Medulla oblongata (tissue), 1 donor: ENCODE data around the gene PRR12.

Experiments
- DNase-seq: peaks from one replicate; pipeline ENCODE4 v3.0.0-alpha.2; 2015; ENCODE audit errors: extremely low spot score

The PRR12 gene

DNA sequence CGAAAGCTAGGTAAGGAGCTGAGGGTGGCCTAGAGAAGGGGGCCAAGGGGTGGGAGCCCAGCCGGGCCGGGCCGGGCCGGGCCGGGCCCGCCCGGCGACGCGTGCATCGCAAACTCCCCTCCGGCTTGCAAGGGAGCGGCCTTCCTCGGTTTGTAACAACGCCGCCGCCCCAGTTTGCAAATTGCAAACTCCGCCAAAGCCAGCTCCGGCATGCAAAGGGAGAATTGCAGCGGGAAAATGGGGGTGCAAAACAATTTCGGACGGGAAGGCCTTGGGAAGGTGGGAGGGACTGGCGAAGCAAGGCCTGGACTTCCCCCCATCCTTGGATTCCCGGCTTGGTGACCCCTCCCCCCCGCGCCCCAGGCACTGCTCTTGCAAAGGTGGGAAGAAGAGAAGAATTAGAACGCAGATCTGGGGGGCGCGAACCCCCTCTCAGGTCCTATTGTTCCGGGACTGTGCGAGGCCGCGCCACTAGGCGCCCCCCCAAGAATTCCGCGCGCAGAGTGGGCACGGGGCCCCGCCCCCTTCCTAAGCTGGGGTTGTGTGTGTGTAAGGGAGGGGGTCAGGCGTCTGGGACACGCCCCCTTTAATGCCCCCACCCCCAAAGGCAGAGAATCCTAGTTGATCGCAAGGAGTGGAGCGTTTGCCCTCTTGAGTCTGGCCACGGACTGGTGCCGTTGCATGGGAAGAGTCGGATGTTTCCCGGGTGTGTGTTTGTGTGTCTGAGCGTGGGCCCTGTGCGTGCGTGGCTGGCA lies 926 bp downstream of the PRR12 start:
- DNase-seq: peak; percentile 40

DNA sequence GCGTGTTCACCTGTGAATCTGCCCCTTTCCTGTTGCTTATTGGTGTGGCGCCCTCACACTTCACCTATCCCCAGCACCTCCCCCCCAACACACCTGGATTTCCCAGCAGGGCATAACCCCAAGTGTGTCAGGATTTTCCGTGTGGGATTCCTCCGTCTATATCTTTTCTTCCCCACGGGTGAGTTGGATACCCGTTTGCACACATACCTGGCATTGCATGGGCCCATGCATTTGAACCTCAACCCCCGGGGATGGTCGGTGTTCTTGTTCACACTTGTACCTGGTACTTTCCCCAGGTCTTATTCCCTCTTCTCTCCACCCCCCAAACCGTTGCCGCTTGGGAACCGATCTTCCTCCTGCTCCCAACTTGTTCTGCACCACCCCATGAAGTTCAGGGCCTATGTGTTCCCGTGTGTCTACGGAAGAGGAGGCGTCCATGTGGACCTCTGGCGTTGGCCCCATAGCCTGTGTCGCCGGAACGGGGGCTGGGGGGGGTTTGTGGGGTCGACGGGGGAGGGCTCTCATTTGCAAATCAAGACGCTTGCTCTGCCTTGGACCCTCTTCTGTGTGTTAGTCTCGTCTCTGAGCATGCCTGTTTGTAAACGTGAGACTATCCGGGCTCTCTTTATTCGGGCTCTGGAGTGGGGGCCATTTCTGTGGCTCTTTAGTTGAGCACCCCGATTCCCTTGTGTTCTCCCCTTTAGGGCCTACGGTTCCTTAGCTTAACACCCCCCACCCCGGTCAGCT lies 1.7 kb downstream of the PRR12 start:
- no peak for DNase-seq

DNA sequence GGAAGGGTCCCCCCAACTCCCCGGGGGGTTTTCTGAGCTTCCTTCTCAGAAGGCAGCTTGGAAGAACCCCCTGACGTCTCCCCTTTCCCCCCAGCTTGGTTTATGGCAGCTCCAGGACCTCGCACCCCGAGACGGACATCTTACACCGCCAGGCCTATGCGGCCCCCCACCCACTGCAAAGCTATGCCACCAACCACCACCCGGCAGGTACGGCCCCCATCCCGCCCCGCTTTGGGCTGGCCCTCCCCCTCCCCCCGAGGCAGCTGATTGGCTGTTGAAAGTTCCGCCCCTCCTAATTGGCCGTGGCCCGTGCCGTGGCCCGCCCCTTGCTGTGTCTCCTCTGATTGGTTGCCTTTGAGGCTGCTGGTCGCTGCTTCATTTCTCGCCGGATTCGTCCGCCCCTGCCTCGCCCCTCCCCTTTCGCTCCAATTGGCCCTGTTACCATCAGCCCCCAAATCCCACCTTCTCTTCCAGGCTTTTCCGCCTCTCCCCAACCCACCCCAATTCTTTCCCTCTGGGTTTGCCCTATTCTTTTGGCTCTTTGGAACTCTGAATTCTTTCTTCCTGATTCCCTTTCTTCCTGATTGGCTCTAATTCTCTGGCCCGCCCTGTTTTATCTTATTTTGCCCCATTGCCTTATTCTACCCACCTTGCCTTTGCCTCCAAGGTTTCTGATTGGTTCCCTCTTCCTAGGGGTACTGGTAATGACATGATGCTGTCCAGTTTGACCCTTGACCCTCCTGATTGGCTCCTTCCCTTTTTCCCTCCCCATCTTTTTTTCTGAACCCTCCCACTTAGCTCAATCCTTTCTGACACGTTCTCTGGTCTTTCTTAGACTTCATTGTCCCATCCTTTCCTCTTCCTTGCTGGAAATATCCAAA lies 2.5 kb downstream of the PRR12 start:
- peak; percentile 95 for DNase-seq

DNA sequence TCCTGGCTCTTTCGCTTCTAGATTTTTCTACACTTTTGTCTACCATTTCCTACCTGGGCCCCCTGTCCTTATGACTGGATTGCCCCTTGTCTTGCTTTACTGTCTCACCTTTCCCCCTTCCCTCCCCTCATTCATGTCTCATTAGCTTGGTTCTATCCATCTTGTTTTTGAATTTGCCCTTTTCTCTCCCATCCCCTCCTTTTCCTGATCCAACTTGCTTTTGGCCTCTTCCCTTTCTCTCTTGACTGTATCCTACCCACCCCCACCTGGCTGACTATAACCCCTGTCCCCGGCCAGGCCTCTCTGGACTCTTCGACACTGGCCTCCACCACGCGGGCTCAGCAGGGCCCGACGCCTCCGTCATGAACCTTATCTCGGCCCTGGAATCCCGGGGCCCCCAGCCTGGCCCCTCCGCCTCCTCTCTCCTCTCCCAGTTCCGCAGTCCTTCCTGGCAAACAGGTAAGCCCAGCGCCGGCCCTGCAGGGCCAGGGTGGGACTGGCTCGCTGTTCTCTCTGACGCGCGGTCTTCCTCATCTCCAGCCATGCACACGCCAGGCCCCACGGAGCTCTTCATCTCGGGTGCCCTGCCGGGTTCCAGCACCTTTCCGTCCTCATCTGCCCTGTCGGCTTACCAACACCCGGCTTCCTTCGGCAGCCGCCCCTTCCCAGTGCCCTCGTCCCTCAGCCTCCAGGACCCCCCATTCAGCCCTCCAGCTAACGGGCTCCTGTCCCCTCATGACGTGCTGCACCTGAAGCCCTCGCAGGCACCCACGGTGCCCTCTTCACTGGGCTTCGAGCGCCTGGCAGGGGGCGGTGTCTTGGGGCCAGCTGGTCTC lies 3.4 kb downstream of the PRR12 start:
- no peak for DNase-seq

DNA sequence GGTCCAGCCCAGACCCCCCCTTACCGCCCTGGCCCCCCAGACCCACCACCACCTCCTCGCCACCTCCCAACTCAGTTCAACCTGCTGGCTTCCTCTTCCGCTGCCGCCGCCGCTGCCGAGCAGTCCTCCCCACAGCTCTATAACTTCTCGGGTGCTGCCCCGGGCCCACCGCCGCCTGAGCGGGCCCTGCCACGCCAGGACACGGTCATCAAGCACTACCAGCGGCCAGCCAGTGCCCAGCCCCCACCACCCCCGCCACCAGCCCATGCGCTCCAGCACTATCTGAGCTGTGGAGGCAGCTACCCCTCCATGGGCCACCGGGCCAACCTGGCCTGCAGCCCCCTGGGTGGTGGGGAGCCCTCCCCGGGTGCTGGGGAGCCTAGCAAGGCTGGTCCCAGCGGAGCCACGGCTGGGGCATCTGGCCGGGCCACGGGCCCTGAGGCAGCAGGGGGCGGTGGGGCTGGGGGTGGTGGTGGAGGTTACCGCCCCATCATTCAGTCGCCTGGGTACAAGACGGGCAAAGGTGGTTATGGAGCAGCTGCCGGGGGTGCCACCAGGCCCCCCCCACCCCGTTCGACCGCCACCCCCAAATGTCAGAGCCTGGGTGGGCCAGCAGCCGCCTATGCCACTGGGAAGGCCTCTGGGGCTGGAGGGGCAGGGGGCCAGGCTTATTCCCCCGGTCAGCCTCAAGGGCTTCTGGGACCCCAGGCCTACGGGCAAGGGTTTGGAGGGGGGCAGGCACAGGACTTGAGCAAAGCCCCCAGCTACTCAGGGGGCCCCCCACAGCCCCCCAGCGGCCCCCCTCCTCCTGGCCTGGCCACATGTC lies 4.2 kb downstream of the PRR12 start:
- DNase-seq: no peak

DNA sequence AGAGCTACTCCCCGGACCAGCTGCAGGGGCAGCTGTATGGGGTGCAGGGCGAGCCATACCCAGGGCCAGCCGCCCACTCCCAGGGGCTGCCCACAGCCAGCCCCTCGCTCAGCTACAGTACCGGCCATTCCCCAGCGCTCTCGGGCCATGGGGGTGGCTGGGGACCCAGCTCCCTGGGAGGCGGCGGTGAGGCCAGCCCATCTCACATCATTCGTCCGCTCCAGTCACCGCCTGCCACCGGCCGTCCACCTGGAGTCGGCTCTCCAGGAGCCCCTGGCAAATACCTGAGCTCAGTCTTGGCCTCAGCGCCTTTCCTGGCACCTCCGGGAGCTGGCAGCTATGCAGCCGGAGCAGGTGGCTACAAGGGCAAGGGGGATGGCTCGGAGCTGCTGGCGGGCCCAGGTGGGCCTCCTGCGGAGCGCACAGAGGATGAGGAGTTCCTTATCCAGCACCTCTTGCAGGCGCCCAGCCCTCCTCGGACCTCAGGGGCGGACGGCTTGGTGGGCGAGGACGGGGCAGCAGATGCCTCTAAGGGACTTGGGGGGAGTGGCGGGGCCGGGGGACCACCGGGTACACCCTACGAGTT lies 4.9 kb downstream of the PRR12 start:
- no peak for DNase-seq

DNA sequence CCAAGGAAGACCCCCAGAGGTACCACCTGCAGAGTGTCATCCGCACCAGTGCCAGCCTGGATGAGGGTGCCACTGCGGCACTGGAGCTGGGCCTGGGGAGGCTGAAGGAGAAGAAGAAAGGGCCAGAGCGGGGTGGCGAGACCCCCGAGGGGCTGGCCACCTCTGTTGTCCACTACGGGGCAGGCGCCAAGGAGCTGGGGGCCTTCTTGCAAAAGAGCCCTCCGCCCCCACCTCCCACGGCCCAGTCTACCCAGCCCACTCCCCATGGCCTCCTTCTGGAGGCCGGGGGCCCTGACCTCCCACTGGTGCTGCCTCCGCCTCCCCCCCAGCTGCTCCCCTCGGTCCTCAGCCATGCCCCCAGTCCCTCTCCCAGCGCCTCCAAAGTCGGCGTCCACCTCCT lies 5.4 kb downstream of the PRR12 start:
- DNase-seq: no peak

DNA sequence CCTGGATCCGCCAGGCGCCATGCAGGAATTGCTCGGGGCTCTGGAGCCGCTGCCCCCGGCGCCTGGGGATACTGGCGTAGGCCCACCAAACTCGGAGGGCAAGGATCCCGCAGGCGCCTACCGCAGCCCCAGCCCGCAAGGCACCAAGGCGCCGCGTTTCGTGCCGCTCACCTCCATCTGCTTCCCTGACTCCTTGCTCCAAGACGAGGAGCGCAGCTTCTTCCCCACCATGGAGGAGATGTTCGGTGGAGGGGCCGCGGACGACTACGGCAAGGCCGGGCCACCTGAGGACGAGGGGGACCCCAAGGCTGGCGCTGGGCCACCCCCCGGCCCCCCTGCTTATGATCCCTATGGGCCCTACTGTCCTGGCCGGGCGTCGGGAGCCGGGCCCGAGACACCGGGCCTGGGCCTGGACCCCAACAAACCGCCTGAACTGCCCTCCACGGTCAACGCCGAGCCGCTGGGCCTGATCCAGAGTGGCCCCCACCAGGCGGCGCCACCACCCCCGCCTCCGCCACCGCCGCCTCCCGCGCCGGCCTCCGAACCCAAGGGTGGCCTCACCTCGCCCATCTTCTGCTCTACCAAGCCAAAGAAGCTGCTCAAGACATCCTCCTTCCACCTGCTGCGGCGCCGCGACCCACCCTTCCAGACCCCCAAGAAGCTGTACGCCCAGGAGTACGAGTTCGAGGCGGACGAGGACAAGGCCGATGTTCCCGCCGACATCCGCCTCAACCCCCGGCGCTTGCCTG lies 6.1 kb downstream of the PRR12 start:
- no peak for DNase-seq

DNA sequence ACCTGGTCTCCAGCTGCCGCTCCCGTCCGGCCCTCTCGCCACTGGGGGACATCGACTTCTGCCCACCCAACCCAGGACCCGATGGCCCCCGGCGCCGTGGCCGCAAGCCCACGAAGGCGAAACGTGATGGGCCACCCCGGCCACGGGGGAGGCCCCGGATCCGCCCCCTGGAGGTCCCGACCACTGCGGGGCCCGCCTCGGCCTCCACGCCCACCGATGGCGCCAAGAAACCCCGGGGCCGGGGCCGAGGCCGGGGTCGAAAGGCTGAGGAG lies 6.7 kb downstream of the PRR12 start:
- DNase-seq: no peak

DNA sequence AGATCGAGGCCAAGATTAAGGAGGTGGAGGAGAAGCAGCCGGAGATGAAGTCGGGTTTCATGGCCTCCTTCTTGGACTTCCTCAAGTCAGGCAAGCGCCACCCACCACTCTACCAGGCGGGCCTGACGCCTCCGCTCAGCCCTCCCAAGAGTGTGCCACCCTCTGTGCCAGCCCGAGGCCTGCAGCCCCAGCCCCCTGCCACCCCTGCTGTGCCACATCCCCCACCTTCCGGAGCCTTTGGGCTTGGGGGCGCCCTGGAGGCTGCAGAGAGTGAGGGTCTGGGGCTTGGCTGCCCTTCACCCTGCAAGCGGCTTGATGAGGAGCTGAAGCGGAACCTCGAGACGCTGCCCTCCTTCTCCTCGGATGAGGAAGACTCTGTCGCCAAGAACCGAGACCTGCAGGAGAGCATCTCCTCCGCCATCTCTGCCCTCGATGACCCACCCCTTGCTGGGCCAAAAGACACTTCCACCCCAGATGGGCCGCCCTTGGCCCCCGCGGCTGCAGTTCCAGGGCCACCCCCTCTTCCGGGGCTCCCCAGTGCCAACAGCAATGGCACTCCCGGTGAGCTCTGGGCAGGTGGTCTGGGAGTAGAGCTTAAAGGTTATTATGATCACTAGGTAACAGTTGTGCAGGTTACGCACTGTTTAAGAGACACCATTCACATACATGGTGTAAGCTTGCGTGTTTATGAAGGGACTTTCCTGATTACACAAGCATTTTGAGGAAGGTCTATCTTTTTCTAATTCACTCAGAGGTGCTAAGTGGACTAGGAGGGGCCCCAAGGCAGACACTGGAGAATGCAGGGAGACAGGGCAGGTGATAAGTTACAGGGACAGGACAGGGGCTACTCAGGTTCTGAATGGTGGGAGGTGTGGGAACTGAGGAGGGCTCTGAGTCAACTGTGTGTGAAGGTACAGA lies 8.7 kb downstream of the PRR12 start:
- DNase-seq: no peak

DNA sequence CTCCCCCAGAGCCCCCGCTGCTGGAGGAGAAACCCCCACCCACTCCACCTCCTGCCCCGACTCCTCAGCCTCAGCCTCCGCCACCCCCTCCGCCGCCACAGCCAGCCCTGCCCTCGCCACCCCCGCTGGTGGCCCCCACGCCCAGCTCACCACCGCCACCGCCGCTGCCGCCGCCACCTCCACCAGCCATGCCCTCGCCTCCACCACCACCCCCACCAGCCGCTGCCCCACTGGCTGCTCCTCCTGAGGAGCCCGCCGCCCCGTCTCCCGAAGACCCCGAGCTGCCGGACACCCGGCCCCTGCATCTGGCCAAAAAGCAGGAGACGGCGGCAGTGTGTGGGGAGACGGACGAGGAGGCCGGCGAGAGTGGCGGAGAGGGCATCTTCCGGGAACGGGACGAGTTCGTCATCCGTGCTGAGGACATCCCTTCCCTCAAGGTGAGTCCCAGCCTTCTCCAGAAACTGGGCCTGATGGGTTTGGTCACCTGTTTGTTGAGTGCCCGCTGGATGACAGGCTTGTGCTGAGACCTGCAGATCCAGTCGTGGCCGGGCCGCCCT lies 10.6 kb downstream of the PRR12 start:
- DNase-seq: no peak

DNA sequence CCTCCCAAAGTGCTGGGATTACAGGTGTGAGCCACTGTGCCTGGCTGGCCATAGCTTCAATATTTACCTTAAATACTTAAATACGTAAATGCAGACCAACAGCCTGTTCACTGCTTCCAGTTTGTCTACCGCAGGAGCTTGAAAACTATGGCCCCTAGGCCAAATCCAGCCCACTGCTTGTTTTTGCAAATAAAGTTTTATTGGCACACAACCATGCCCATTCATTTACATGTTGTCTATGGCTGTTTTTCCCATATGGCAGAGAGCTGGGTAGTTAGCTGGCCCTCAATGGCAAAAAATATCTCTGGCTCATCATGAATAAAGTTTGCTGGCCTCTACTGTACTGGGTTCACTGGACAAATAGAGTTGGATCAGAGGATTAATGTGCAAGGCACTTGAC lies 11.8 kb downstream of the PRR12 start:
- DNase-seq: no peak

DNA sequence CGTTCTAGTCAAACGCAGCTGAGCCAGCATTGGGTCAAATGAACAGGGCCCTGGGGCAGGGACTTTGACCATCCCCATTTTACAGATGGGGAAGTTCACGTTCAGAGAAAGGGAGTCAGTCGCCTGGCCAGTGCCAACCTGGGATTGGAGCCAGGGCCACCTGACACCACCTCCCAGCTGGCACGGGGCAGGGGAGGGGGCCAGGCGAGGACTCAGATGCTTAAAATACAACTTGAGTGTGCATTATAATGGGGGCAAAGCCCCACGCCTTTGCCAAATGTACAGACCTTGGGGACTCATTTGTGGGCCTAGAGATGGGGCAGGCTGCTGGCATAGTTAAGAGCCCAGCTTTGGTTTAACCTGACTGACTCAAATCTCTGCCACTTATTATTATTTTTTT lies 14.6 kb downstream of the PRR12 start:
- DNase-seq: no peak

DNA sequence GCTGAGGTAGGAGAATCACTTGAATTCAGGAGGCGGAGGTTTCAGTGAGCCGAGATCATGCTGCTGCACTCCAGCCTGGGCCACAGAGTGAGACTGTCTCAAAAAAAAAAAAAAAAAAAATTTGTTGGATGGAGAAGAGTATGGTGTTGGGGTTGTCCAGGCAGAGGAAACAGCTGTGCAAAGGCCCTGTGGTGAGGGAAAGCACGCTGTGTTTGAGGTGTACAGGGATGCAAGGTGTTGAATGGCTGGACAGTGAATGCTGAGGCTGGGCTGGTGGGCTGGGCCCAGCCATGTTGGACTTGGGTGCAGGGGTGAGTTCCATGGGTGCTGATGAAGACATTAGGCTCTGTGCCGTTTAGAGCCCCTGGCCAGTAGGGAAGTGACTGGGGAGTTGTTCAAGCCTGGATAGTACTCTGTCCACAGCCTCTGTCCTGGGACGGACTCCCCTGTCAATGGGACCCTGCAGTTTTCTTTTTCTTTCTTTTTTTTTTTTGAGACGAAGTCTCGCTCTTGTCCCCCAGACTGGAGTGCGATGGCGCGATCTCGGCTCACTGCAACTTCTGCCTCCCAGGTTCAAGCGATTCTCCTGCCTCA lies 18.6 kb downstream of the PRR12 start:
- no peak for DNase-seq

DNA sequence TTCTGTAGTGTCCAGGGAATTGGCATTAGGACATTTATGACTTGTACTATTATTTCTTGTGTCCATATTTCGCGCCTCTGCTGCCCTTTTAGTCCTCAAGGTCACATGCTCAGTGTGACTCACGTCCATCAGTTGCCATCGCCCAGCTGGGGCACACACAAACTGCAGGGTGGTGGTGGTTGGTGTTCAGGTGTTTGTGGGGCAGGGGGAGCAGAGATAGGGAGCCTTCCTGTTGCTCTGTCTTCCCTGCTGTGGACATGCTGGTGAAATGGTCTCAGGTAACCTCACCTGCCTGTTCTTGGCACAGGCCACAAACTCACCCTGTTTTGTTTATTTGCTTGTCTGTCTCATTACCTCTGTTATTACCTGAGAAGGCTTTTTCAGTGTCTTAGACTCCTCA lies 22.4 kb downstream of the PRR12 start:
- no peak for DNase-seq

DNA sequence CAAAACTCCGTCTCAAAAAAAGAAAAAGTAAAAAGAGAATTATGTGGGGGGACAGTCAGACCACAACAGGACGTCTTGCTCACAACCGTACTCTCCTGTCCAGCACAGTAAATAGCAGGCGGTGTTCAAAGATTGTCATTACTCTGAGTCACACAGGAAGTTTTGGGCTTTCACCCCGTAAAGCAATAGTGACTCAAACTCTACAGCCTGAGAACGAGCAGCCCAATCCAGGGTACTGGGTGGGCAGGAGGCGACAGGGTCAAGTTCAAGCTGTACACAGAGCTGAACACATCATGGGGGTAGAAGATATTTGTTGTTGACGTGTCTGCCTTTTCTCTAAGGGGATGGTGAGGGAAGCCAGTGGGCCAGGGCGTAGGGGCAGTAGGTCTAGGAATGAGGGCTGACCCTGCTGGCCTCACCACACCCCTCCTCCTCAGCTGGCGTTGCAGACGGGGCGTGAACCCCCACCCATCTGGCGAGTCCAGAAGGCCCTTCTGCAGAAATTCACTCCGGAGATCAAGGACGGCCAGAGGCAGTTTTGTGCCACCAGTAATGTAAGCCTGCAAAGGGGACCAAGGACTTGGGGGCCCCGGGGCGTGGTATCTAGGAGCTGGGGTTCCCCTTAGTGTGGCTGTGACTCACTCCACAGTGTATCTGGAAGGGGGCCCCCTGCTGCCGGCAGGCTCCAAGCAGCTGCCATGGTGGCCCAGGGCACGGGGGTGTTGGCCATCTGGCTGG lies 23.3 kb downstream of the PRR12 start:
- DNase-seq: no peak

DNA sequence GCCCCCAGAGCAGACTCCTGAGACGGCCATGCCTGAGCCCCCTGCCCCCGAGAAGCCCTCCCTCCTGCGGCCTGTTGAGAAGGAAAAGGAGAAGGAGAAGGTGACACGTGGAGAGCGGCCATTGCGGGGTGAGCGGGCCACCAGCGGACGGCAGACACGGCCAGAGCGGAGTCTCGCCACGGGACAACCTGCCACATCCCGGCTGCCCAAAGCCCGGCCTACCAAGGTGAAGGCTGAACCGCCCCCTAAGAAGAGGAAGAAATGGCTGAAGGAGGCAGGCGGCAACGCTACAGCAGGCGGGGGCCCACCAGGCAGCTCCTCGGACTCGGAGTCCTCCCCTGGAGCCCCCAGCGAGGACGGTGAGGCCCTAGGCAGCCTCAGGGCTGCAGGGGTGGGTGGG lies 24.9 kb downstream of the PRR12 start:
- DNase-seq: no peak
